Fibroblast of lung (primary cell): ENCODE data around the gene ZNF281.

ENCODE experiments used
- EZH2 ChIP-seq: IDR thresholded peaks from 2 replicates; pipeline ENCODE4 v1.5.1; 2012; ENCODE audit warnings: low read length, control low read depth, mild to moderate bottlenecking; ENCODE audit errors: missing control alignments
- TF ChIP-seq, protein P1 (sequence below), 2 donors: IDR thresholded peaks in 1 of 2; conservative IDR thresholded peaks in 1 of 2; 1 replicate in 1 of 2; 2 replicates in 1 of 2; pipeline ENCODE4 v1.5.1; 2011 to 2012; ENCODE audit warnings: low read length in 2 of 2, control low read depth in 1 of 2, inconsistent platforms in 1 of 2, low read depth in 1 of 2, mild to moderate bottlenecking in 1 of 2

DNA sequence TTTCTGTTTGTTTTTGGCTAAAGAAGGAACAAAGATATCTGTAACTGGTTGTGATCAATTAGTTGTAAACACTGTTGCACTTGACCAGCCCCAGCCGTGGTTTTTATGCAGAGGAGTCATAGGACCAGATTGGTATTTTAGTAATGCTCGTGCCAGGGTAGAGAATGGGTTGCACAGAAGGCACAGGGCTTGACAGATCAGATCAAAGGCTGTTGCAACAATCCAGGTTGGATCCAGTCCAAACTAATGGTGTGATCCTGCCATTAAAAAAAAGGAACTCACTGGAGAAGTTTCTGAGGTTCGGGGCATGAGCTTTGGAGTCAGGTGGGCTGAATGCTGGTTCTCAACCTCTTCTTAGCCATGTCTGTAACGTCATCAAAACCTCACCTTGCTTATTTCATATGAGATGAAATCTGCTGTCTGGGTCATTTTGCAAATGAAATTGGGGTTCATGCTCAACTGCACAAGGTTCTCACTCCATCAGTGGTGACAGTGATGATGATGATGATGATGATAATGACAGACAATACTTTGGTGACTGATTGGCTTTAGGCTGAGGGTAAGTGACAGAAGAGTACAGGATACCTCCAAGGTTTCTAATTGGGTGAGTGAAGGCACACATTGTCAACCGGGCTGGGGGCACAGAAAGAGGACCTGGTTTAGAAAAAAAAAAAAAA is 43.1 kb downstream of the ZNF281 start:
- TF ChIP-seq, protein P1, sequence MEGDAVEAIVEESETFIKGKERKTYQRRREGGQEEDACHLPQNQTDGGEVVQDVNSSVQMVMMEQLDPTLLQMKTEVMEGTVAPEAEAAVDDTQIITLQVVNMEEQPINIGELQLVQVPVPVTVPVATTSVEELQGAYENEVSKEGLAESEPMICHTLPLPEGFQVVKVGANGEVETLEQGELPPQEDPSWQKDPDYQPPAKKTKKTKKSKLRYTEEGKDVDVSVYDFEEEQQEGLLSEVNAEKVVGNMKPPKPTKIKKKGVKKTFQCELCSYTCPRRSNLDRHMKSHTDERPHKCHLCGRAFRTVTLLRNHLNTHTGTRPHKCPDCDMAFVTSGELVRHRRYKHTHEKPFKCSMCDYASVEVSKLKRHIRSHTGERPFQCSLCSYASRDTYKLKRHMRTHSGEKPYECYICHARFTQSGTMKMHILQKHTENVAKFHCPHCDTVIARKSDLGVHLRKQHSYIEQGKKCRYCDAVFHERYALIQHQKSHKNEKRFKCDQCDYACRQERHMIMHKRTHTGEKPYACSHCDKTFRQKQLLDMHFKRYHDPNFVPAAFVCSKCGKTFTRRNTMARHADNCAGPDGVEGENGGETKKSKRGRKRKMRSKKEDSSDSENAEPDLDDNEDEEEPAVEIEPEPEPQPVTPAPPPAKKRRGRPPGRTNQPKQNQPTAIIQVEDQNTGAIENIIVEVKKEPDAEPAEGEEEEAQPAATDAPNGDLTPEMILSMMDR (conservative IDR thresholded peaks at IDR 0.05 in 1 of 2, IDR thresholded peaks at IDR 0.05 in 1 of 2; ENCODE audit: low read depth in 1 of 2, low read length in 2 of 2): no peak
- no peak for TF ChIP-seq EZH2
